NCI-H1105 treated with DMSO at 0.1 percent for 48 hours (cell line): Measurements from ENCODE around the gene PDE11A.
"Not testable (repeated sequence)": the region's sequence is repeated elsewhere in the genome, so short reads cannot be mapped to it uniquely, and the experiment has no call there.

Experiments
- DNase-seq: peaks from one replicate; lab custom pipeline; 2025; lab: John Stamatoyannopoulos, UW

The PDE11A gene

DNA sequence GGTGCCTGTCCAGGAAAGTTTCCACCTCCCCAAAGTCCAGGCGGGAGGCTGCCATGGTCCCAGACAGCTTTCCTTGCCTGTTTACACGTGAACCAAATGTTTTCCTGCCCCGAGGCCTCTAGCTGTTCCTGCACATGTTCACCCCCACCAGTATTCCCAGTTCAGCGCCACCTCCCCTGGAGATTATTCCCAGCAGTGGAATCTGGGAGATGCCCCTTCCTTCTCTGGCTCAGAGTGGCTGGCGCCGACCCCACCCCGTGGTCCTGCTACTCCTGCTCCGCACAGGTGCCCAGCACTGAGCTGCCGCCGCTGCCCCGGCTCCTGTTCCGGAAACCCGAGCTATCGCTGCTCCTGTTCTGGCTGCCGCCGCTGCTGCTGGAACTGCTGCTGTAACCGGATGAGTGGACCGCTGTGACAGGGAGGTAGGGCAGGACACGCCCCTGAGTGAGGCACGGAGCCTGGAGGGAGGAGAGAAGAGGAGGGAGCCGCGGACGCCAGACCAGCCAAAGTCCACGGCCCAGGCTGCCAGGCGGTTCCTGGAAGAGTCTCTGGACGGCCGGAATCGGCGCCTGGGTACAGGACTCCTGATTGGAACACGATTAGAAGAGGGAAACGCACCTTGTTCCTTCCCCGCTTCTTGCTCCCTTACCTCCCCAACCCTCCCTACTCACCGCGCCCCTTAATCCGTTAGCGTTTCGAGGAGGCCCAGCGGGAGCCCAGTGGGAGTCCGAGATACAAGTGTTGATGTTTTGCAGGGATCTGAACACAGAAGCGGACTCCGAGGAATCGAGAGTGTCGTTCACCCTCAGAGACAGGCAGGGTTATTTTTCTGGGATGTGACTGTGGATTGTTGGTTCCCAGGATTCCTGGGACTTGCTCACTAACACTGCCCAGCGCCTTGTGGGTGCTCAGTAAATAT lies at the start of gene PDE11A:
TSS of gene PDE11A (minus strand) at position 395 of the 919 bp plus-strand sequence. CDS start at position 55, 340 bp downstream.
- DNase-seq: peak; percentile 68

DNA sequence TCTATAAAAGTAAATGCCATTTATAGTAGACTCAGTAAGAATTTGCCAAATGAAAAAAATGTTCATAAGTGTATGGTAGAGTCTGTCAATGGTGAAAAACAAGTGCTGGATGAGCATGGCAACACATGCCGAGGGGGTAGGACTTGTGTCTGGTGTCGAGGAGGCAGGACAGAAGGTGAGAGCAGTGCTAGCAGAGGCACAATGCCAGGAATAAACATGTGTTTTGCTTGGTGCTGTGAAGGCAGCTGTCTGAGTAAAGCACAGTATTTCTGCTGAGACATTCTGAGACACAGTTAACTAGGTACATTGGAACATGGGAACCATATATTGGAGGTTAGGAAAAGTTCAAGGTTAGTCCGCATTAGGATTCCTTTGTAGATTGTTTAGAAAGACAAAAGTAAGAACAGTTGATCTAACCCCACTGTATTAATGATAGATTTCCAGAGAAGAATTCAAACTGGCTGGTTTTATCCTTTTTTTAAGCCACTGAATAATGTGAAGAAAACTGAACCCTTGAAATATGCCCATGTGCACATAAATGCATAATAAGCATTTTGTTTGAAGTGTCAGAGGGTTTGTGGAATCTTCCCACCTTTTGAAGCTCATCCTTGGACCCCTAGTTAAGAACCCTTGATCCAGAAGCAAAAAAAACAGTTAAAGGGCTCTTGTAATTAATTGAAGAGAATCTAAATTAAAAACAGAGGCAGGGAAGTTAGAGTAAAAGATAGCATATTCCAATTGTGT lies 46.8 kb upstream of the PDE11A start:
- no peak for DNase-seq

DNA sequence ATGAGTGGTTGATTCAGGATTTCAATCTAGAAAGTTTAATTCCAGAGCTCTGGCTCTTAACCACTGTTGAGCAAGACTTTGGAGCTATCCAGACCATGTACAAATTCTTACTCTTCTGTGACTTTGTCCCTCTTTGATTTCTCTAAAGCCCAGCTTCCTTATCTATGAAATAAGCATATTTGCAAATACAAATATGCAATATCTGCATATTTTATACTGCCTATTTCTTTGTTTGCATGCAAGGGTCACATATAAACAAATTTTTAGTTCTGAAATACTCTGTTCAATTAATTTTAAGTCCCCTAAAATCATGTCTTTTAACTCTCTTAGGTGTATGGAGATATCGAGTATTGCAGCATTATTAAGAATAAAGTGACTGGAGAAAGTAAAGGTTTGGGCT lies 45.1 kb upstream of the PDE11A start:
- no peak for DNase-seq

GRCh38 chr2:178115271-178115670 lies 42.7 kb upstream of the PDE11A start:
- DNase-seq: no peak

DNA sequence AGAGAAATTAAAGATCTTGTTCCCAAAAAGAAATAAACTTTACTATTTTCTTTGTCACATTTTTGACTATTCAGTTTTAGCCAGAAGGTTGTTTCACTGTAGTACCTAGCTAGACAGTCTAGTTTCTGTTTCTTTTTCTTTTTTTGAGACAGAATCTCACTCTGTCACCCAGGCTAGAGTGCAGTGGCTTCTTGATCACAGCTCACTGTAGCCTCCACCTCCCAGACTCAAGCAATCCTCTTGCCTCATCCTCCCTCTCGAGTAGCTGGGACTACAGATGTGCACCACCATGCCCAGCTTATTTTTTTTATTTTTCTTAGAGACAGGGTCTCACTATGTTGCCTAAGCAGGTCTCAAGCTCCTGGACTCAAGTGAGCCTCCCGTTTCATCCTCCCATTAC lies 41.9 kb upstream of the PDE11A start:
- no peak for DNase-seq

DNA sequence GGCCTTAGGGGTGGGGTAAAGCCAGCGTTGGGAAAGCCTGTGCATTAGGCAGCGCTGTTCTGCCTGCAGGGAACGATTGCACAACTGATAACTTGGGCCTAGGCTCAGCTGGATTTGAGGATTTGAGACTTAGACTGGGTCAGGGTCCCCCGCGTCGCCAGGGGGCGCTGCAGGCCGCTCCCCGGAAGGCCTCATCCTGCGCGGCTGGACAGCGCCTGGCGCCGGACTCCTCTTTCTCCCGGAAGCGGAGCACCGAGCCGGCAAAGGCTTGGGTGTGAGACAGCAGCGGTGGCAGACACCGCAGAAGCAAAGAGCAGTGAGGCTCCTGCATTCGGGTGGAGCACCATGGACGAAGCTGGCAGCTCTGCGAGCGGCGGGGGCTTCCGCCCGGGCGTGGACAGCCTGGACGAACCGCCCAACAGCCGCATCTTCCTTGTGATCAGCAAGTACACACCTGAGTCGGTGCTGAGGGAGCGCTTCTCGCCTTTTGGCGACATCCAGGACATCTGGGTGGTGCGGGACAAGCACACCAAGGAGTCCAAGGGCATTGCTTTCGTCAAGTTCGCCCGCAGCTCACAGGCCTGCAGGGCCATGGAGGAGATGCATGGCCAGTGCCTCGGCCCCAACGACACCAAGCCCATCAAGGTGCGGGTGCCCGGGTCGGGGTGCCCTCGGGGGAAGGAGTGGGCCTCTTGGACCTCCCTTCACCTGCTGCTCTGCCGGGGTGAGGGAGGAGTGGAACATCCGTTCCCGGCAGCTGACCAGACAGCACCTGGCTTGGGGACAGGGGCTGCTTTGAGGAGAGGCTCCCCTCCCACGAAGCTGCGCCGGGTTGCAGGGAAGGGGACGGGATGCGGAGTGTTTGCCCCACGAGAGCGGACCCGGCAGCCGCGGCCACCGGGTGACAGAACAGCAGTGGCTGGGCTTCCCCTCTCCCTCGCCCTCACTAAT lies 39.9 kb upstream of the PDE11A start, which contains the start of gene RBM45:
TSS of gene RBM45 (plus strand) at position 236 of the 951 bp plus-strand sequence. CDS start at position 346, 110 bp downstream.
- DNase-seq: peak; percentile 84

DNA sequence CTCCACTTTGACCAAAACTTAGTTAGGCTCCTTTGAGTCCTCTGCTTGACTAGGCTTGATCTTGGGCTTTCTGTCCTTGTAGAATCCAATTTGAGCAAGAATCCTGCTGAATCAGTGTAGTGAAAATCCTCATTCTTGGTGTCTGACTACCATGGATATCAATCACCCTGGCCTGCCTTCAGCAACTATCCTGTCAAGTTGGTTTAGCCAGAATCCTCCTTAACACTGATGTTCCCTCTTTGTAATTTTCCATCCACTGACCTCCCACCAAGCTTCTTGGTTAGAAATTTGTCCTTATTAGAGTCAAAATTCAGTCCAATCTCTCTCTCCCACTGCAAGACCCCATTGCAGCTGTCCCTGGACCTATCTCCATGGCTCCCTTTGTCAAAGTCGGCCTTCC lies 39.2 kb upstream of the PDE11A start:
- DNase-seq: no peak

DNA sequence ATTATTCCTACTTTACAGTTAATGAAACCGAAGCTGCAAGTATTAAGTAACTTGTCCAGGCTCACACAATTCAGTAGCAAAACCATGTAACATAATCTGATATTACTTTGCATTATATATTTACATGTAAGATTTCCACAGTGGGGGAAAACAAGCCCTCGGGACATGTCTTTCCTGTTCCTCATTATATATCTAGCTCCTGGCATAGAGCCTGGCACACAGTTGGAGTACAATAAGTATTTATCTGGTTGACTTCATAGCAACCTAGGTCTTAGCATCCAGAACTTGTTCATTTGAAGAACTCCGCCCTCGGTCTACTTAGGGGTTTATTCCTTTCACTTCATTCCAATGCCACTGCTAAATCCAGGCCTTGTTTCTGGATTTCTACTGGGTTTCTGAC lies 38.1 kb upstream of the PDE11A start:
- no peak for DNase-seq

- DNase-seq: peak; percentile 65
Measured at GRCh38 chr2:178109813-178110212, 37.2 kb upstream of the PDE11A start.

DNA sequence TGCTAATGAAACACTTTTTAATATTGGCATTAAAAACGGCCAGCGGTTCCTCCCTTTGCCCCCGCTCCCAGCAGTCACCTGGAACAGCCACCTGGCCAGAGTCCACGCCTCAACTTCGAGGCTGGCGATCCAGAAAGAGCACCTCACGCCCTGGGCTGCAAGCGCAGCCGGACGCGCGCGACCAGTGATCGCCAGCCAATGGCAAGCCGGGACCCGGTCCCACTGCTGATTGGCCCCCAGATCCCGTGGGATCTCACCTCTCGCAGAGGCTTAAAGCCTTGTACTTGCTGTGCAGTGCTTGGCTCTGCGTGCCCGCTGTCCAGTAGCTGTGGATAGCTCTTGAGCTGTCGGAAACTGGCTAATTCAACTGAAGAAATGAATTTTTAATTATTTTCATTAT lies 35.6 kb upstream of the PDE11A start:
- DNase-seq: no peak

- no peak for DNase-seq
Measured at GRCh38 chr2:178106053-178106452, 33.5 kb upstream of the PDE11A start.

DNA sequence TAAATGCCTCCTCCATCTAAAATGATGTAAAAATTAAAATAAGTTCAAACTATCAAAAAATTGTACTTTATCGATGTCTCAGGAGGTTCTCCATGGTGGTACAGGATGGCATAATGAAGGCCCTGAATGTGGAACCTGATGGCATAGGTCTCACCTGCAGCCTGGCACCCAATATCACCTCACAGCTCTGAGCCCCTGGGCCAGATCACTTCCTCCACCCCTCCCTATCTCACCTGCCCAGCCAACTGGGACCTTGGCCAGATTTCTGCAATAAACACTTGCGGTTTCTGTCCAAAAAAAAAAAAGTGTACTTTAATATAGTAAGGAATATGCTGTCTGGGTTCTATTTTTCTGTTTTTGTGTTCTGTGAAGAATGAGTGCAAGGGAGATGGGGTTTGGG lies 33.0 kb upstream of the PDE11A start:
- DNase-seq: peak; percentile 10

- DNase-seq: no peak
Measured at GRCh38 chr2:178101321-178102079, 28.9 kb upstream of the PDE11A start.

DNA sequence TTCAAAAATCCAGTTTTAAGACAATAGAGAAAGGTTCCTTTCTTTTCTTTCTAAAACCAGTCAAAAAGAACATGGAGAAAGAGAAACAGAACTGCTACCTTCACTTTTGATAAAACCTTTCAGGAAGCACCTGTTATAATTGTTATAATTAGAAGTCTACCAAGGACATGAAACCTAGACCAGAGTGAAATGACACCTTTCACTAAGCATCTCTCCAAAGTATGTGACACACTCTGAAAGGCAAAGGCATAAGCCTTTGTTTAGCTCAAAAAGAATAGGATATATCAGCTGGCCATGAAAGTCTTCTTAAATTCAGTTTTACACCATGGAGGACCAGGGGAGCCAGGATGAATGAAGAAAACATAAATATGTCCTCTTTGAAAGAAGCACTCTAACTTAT lies 20.9 kb upstream of the PDE11A start:
- no peak for DNase-seq

GRCh38 chr2:178088774-178089270 lies 16.2 kb upstream of the PDE11A start:
- no peak for DNase-seq

- DNase-seq: no peak
Measured at GRCh38 chr2:178084273-178084672, 11.7 kb upstream of the PDE11A start.

- DNase-seq: no peak
Measured at GRCh38 chr2:178082408-178083045, 9.9 kb upstream of the PDE11A start.

GRCh38 chr2:178079279-178079678 lies 6.7 kb upstream of the PDE11A start:
- not testable (repeated sequence) for DNase-seq

- DNase-seq: no peak
Measured at GRCh38 chr2:178076130-178076529, 3.6 kb upstream of the PDE11A start.

DNA sequence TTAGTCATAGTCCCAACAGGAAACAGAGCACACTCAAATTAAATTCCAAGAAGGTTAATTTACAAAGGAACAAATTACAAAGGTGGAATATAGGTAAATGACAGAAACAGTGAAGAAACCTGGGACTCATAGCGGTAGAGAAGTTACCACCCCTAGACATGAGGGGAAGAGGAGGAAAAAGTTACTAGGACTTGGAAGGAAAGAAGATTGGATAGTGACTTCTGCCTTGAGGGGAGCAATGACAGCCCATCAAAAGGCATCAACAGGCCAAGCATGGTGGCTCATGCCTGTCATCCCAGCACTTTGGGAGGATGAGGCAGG lies 2.4 kb upstream of the PDE11A start:
- no peak for DNase-seq
